SU-DHL-6 (cell line): ENCODE results near the gene VPS37C.

ENCODE experiments used
- H2AFZ ChIP-seq: fragments of 200-600 bp; sonication (generic); 2 replicates; pipeline ENCODE4 v1.6.1; 2014; ENCODE audit warnings: low read depth, mild to moderate bottlenecking, moderate library complexity, mixed read lengths, antibody characterized with exemption, low read length; ENCODE audit not compliant: severe bottlenecking
- H3F3A ChIP-seq: fragments of 200-600 bp; shearing (Covaris generic); 2 replicates; pipeline ENCODE4 v1.6.0; 2016; ENCODE audit warnings: antibody characterized with exemption, mild to moderate bottlenecking; ENCODE audit not compliant: insufficient read depth
- H3K27ac ChIP-seq: fragments of 200-600 bp; sonication (generic); 2 replicates; pipeline ENCODE4 v1.5.1; 2016; ENCODE audit warnings: low read depth, mild to moderate bottlenecking, low read length, moderate library complexity, mixed read lengths
- H3K27me3 ChIP-seq: fragments of 200-600 bp; sonication (generic), shearing (Covaris generic); 2 replicates; pipeline ENCODE4 v1.6.0; 2014; ENCODE audit warnings: mild to moderate bottlenecking, low read length
- H3K36me3 ChIP-seq: fragments of 200-600 bp; sonication (generic); 2 replicates; pipeline ENCODE4 v1.6.1; 2014; ENCODE audit warnings: mild to moderate bottlenecking, low read length, mixed read lengths
- H3K4me2 ChIP-seq: fragments of 300-600, 200-600 bp; shearing (Covaris generic), sonication (generic); 2 replicates; pipeline ENCODE4 v1.6.0; 2014; ENCODE audit warnings: low read length, low read depth, mild to moderate bottlenecking; ENCODE audit not compliant: poor library complexity, severe bottlenecking
- H3K4me3 ChIP-seq: fragments of 200-600 bp; sonication (generic); 2 replicates; pipeline ENCODE4 v1.5.1; 2014; ENCODE audit warnings: antibody characterized with exemption, low read length, mild to moderate bottlenecking, mixed read lengths; ENCODE audit not compliant: insufficient read depth, poor library complexity, severe bottlenecking
- H3K79me2 ChIP-seq: fragments of 200-600 bp; sonication (generic); 2 replicates; pipeline ENCODE4 v1.6.1; 2014; ENCODE audit warnings: mild to moderate bottlenecking, low read length, moderate library complexity; ENCODE audit not compliant: insufficient read depth
- H3K9ac ChIP-seq: fragments of 200-600 bp; sonication (generic); 2 replicates; pipeline ENCODE4 v1.7.0; 2014; ENCODE audit warnings: mild to moderate bottlenecking, low read length
- H3K9me2 ChIP-seq: fragments of 200-600 bp; sonication (generic); replicated peaks from 2 replicates; pipeline ENCODE4 v1.6.1; 2014; ENCODE audit warnings: low read length; ENCODE audit not compliant: insufficient read depth
- H3K9me3 ChIP-seq: fragments of 200-600 bp; sonication (generic); 2 replicates; pipeline ENCODE4 v1.6.1; 2014; ENCODE audit warnings: low read length, mixed read lengths; ENCODE audit not compliant: insufficient read depth
- H4K20me1 ChIP-seq: fragments of 200-600 bp; sonication (generic); 2 replicates; pipeline ENCODE4 v1.6.1; 2014; ENCODE audit warnings: low read depth, mild to moderate bottlenecking, antibody characterized with exemption, low read length, moderate library complexity, mixed read lengths
- EZH2phosphoT487 ChIP-seq: fragments of 200-600 bp; sonication (generic), shearing (Covaris generic); conservative IDR thresholded peaks from 2 replicates; pipeline ENCODE4 v1.6.1; 2018; ENCODE audit warnings: mild to moderate bottlenecking, antibody characterized with exemption, low read length, moderate library complexity, mixed read lengths
- TF ChIP-seq, protein P1 (sequence below): fragments of 200-600 bp; sonication (generic); IDR thresholded peaks from one replicate; pipeline ENCODE4 v1.5.1; 2017; ENCODE audit warnings: antibody characterized with exemption, mild to moderate bottlenecking, low read length, moderate library complexity; ENCODE audit not compliant: insufficient read depth, poor library complexity, severe bottlenecking

VPS37C gene

GRCh38 chr11:61110255-61111049 lies 50.8 kb downstream of the VPS37C start:
- no peak overlapping the region for H3K4me3 ChIP-seq
- no peaks in the 10 kb centered on the region for H3K79me2 ChIP-seq
- H3K9me2 ChIP-seq, result no peaks in the 10 kb centered on the region
- H2AFZ ChIP-seq, result no peak overlapping the region
- no peaks in the 10 kb centered on the region for H3K9me3 ChIP-seq
- H3K36me3 ChIP-seq, result no peaks in the 10 kb centered on the region
- no peaks in the 10 kb centered on the region for H3K27me3 ChIP-seq
- H3K27ac ChIP-seq, result no peak overlapping the region
- TF ChIP-seq, protein P1, sequence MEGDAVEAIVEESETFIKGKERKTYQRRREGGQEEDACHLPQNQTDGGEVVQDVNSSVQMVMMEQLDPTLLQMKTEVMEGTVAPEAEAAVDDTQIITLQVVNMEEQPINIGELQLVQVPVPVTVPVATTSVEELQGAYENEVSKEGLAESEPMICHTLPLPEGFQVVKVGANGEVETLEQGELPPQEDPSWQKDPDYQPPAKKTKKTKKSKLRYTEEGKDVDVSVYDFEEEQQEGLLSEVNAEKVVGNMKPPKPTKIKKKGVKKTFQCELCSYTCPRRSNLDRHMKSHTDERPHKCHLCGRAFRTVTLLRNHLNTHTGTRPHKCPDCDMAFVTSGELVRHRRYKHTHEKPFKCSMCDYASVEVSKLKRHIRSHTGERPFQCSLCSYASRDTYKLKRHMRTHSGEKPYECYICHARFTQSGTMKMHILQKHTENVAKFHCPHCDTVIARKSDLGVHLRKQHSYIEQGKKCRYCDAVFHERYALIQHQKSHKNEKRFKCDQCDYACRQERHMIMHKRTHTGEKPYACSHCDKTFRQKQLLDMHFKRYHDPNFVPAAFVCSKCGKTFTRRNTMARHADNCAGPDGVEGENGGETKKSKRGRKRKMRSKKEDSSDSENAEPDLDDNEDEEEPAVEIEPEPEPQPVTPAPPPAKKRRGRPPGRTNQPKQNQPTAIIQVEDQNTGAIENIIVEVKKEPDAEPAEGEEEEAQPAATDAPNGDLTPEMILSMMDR, result no peak
- no peak for TF ChIP-seq EZH2phosphoT487
- no peaks in the 10 kb centered on the region for H3F3A ChIP-seq
- H3K4me2 ChIP-seq, result no peak overlapping the region
- no peaks in the 10 kb centered on the region for H4K20me1 ChIP-seq
- H3K9ac ChIP-seq, result no peak overlapping the region

DNA sequence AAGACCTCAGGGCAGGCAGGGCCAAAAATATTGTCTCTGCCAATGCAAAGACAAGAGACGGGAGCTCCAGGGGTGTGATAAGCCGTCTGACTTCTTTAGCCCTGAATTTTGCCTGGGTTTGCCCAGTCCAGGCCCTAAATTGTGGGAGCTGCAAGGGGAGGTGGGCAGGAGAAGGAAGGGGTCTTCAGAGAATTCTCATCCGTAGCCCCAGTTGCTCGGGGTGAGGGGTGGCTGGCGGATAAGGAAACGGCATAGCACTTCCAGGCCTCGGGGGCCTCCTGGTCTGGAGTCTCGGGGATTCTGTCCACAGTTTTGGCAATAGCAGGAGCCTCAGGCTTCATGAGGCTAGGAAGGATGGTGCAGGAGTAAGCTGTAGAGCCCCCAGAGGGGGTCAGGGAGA lies 51.6 kb downstream of the VPS37C start:
- no peaks in the 10 kb centered on the region for H3K36me3 ChIP-seq
- H3K79me2 ChIP-seq, result no peaks in the 10 kb centered on the region
- no peak for TF ChIP-seq EZH2phosphoT487
- TF ChIP-seq, protein P1, result no peak
- H2AFZ ChIP-seq, result no peak overlapping the region
- H3K4me3 ChIP-seq, result no peak overlapping the region
- H3K9me2 ChIP-seq, result no peaks in the 10 kb centered on the region
- H3K9me3 ChIP-seq, result no peaks in the 10 kb centered on the region
- H3K27ac ChIP-seq, result no peak overlapping the region
- H3K27me3 ChIP-seq, result no peaks in the 10 kb centered on the region
- H3F3A ChIP-seq, result no peaks in the 10 kb centered on the region
- H3K9ac ChIP-seq, result no peak overlapping the region
- no peak overlapping the region for H3K4me2 ChIP-seq
- H4K20me1 ChIP-seq, result no peaks in the 10 kb centered on the region

DNA sequence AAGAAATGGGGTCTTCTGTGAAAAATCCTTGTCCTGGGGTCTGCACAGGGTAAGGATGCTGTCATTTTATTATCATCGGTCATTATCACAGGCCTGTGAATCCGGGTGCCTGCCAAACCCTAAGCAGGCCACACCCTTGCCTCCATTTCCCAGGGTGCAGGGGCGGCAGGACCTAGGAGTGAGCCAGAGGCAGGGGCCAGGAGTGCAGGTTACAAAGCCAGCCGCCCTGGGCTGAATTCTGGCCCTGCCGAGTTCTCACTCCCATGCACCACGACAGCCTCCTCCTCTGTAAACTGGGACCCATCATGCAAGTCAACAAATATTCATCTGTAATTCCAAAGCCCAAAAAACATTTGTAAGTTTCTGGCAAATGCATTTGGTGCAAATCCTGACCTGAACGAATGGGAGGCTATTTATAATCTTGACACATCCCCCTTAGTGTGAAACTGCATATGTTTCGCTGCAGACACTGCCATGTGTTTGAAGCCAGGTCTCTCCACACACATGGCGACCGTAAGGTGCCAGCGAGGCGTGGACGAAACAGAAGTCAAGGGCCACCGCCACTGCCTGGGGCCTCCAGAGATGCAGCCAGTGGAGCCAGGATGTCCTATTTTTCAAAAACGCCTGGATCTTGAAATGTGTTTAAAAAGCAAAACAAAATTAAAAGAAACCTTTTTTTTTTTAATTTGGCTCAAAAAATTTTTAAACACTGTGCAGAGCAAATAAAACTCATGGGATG lies 52.2 kb downstream of the VPS37C start:
- Histone ChIP-seq H3K4me3 (no peak overlapping the region), H4K20me1 (no peaks in the 10 kb centered on the region), H3K9me2 (no peaks in the 10 kb centered on the region), H3K79me2 (no peaks in the 10 kb centered on the region), H3K27me3 (no peaks in the 10 kb centered on the region), H3K4me2 (no peak overlapping the region), H3K36me3 (no peaks in the 10 kb centered on the region), H3K27ac (no peak overlapping the region), H3F3A (no peaks in the 10 kb centered on the region), H3K9ac (no peak overlapping the region), H2AFZ (no peak overlapping the region), H3K9me3 (no peaks in the 10 kb centered on the region)
- TF ChIP-seq, protein P1, result no peak
- no peak for TF ChIP-seq EZH2phosphoT487
